HG03135 (cell line): ENCODE results near the gene NECAB2.
"Not testable (repeated sequence)": the region's sequence is repeated elsewhere in the genome, so short reads cannot be mapped to it uniquely, and the experiment has no call there.

Experiments used
- ATAC-seq: cut with Tn5 transposase; IDR thresholded peaks from one replicate; pipeline ENCODE4 v1.9.1; 2021; ENCODE audit warnings: mild to moderate bottlenecking, moderate library complexity; ENCODE audit not compliant: unreplicated experiment

The NECAB2 gene

GRCh38 chr16:83935858-83936255 is 32.2 kb upstream of the NECAB2 start:
- ATAC-seq: no peak

- ATAC-seq: no peak
Measured at GRCh38 chr16:83936581-83937165, 31.4 kb upstream of the NECAB2 start.

DNA sequence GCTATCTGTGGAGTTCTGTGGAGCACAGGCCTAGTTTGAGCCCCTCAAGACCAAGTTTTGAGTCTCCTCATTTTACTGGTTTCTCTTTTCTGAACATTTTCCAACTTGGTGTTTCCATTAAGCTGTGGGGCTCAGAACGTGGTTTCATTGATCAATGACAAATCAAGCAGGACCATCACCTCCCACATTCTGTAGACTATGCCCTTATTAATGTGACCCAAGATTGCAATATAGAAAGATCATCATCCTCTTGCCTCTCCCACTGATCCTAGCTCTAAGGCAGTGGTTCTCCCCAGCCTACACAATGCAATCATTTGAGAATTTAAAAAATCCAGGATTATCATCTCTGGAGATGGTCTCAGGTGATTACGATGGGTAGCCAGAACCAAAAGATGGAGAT is 30.8 kb upstream of the NECAB2 start:
- ATAC-seq: no peak

- no peak for ATAC-seq
Measured at GRCh38 chr16:83937922-83938885, 29.8 kb upstream of the NECAB2 start.

- ATAC-seq: no peak
Measured at GRCh38 chr16:83939266-83939855, 28.7 kb upstream of the NECAB2 start.

DNA sequence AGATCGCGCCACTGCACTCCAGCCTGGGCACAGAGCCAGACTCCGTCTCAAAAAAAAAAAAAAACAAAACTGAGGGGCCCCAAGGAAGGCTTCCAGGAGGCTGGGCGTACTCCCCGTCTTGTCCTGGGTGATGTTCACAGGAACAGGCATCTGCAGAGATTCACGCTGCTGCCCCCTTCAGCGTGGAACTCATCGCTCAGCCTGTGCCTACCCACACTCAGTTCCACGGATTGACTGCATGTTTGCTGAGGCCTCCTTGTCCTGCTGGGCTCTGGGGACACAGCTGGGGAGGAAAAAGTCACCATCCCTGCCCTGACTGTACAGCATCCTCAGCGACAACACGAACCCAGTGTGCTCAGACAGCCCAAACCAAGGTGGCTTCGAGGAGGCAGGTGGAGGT is 27.9 kb upstream of the NECAB2 start:
- ATAC-seq: no peak

- no peak for ATAC-seq
Measured at GRCh38 chr16:83940630-83941378, 27.2 kb upstream of the NECAB2 start.

GRCh38 chr16:83941546-83941945 is 26.5 kb upstream of the NECAB2 start:
- not testable (repeated sequence) for ATAC-seq

DNA sequence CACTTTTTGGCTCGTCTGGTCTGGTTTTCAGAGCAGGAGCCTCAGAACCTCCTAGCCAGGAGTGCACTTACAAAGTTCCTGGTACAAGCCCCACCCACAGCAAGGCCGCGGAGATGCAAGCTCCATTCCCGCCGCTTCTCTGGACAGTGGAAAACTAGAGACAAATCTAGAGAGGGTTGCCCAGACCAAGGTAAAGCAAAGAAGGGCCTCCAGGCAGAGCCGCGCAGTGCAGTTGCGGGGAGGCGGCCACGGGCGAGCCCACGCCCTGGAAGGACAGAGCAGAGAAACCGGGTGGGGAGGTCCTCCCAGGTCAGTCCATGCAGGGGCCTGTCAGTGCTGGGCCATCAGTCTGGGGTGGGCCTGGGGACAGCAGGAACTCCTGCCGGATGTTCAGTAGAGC is 26.0 kb upstream of the NECAB2 start:
- ATAC-seq: no peak

- ATAC-seq: no peak
Measured at GRCh38 chr16:83942815-83943515, 25.1 kb upstream of the NECAB2 start.

- no peak for ATAC-seq
Measured at GRCh38 chr16:83943516-83944050, 24.5 kb upstream of the NECAB2 start.

DNA sequence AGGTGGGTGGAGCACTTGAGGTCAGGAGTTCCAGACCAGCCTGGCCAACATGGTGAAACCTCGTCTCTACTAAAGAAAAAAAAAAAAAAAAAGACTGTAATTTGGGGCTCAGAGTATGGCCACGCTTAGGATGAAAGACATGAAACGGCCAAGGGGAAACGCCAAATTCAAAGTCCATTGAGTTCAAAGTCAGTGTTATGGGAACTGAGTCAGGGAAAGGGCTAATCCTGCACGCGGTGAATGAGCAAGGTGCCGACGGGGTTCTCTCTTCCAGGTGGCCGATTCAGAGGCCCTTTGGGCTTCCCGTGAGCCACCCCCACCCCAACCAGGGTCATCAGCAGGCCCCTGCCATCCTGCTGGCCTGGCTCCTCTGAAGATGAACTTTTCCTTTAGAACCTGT is 22.5 kb upstream of the NECAB2 start:
- no peak for ATAC-seq

DNA sequence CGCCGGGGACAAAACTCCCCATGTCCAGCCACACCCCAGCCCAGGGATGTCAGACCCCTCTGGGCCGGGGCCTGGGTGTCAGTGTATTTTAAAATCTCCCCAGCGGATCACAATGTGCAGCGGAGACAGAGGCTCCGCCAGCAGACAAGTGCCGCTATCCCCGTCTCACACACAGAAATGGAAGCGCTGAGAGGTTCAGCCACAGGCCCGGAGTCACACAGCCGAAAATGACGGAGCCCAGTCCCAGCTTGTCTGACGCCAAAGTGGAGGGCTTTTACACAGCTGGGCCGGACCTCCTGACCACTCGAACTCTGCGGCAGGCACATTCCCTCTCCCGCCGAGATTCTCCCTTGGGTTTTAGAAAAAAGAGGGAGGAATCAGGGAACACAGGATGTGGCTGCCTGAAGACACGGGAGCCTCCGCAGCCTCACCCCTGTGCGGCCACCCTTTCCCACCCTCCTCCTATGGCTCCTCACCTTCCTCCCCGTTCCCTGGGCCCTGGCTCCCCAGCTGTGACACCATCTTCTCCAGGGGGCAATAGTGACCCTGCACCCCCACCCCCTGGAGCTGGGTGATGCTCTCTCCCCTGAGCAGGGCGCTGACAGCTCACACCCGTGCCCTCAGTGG is 21.8 kb upstream of the NECAB2 start:
- no peak for ATAC-seq

GRCh38 chr16:83946781-83947566 is 21.1 kb upstream of the NECAB2 start:
- no peak for ATAC-seq

DNA sequence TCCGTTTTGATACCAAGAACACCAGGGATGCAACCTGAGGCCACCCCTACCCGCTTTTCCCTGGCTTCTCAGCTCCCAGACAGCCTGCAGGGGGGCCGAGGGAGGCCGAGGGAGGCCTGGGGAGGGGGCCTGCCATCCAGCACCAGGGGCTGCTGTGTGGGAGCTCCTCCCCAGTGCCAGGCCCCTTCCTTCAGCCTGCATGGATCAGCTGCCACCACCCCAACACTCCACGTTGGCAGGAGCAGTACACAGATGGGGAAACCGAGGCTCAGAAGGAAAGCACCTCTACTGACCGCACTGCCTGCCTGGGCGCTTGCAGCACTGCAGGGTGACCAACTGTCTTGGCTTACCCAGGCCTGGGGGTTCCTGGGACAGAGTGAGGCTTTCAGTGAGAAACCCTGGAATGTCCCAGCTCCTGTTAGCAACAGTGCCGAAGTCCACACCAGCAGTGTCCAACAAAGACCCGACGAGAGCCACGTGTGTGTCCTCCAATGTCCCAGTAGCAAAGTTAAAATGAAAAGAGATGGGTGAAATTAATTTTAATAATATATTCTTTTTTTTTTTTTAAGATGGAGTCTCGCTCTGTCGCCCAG is 20.3 kb upstream of the NECAB2 start:
- no peak for ATAC-seq

- ATAC-seq: no peak
Measured at GRCh38 chr16:83948914-83949723, 18.9 kb upstream of the NECAB2 start.

GRCh38 chr16:83949724-83950001 is 18.4 kb upstream of the NECAB2 start:
- ATAC-seq: no peak

DNA sequence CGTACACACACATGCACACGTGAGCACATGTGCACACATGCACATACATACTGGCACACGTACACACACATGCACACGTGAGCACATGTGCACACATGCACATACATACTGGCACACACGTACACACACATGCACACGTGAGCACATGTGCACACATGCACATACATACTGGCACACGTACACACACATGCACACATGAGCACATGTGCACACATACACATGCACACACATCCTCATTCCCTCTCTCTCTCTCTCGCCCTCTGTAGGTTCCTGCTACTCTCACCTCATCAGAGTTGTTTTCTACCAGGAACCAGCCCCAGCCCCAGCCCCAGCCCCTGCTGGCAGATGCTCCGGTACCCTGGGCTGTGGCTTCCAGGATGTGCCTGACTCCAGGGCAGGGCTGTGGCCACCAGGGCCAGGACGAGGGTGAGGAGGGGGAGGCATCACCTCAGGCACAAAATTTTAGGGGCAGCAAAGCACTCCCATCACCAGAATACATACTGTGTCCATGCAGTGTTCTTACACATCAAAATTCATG is 17.1 kb upstream of the NECAB2 start:
- not testable (repeated sequence) for ATAC-seq
